BLaER1 treated with 17β-estradiol and CSF1 and Interleukin-3, amounts not matched to agents 10 nM and 100 nM (cell line): ENCODE results near the gene DCAF11.
A peak's percentile ranks its signal among the peaks of the same experiment; 100 is the strongest.

Experiments
- H3K27ac ChIP-seq, 11 experiments: shearing (Covaris generic); formaldehyde crosslinking; 2 replicates each; pipeline ENCODE4 v1.8.1; 2022
- H3K27me3 ChIP-seq, 11 experiments: shearing (Covaris generic); formaldehyde crosslinking; 2 replicates each; pipeline ENCODE4 v1.8.1; 2022
- H3K36me3 ChIP-seq, 11 experiments: shearing (Covaris generic); formaldehyde crosslinking; 2 replicates each; pipeline ENCODE4 v1.8.1; 2022
- H3K4me1 ChIP-seq, 10 experiments: shearing (Covaris generic); formaldehyde crosslinking; 2 replicates each; pipeline ENCODE4 v1.8.1; 2022
- H3K4me2 ChIP-seq, 11 experiments: shearing (Covaris generic); formaldehyde crosslinking; 2 replicates each; pipeline ENCODE4 v1.8.1; 2022
- H3K4me3 ChIP-seq, 10 experiments: shearing (Covaris generic); formaldehyde crosslinking; 2 replicates each; pipeline ENCODE4 v1.8.1; 2022
- H3K9ac ChIP-seq, 11 experiments: shearing (Covaris generic); formaldehyde crosslinking; 2 replicates each; pipeline ENCODE4 v1.8.1; 2022
- H3K9me3 ChIP-seq, 11 experiments: shearing (Covaris generic); formaldehyde crosslinking; replicated peaks in 1 of 11; 2 replicates each; pipeline ENCODE4 v1.8.1; 2022
- H4K20me1 ChIP-seq, 11 experiments: shearing (Covaris generic); formaldehyde crosslinking; 2 replicates each; pipeline ENCODE4 v1.8.1; 2022
- Cebpa-rat ChIP-seq, 11 experiments: shearing (Covaris generic); IDR thresholded peaks; 2 replicates each; pipeline ENCODE4 v1.8.1; 2022

Gene DCAF11

GRCh38 chr14:24157331-24157730 lies 42.8 kb downstream of the DCAF11 start:
- Histone ChIP-seq H4K20me1 (peaks cover 0 to 17% (median 11%) of the 10 kb centered on the region in 11 experiments; a peak in 12 of 22 replicates), H3K4me1 (peaks cover 19 to 42% (median 30%) of the 10 kb centered on the region in 10 experiments), H3K4me2 (no peak overlapping the region), H3K4me3 (no peak overlapping the region), H3K27ac (no peak overlapping the region), H3K9me3 (no peaks in the 10 kb centered on the region), H3K9ac (0 out of 22 replicates have a peak overlapping the region, but pooled peaks of 2 of the 11 experiments have one; percentile 28 to 32), H3K36me3 (peaks cover 74 to 89% (median 83%) of the 10 kb centered on the region in 11 experiments), H3K27me3 (no peaks in the 10 kb centered on the region)
- no peak for TF ChIP-seq Cebpa-rat (IDR thresholded peaks at IDR 0.05)

GRCh38 chr14:24159777-24160498 lies 45.4 kb downstream of the DCAF11 start:
- Histone ChIP-seq H3K4me3 (no peak overlapping the region), H3K27ac (peak overlapping the region in 9 of 11 experiments; percentile 48 to 97 (median 91); a peak in 13 of 22 replicates), H3K4me1 (peaks cover 25 to 55% (median 39%) of the 10 kb centered on the region in 10 experiments), H3K9ac (peak overlapping the region in 5 of 11 experiments; percentile 76 to 94 (median 92); a peak in 6 of 22 replicates), H3K4me2 (peak overlapping the region in 7 of 11 experiments; percentile 74 to 100 (median 98); a peak in 10 of 22 replicates), H3K36me3 (peaks cover 73 to 91% (median 85%) of the 10 kb centered on the region in 11 experiments), H3K27me3 (no peaks in the 10 kb centered on the region), H4K20me1 (peaks cover 0 to 40% (median 12%) of the 10 kb centered on the region in 11 experiments; a peak in 16 of 22 replicates), H3K9me3 (no peaks in the 10 kb centered on the region)
- no peak for TF ChIP-seq Cebpa-rat (IDR thresholded peaks at IDR 0.05)

- no peaks in the 10 kb centered on the region for H3K27me3 ChIP-seq
- peaks cover 25 to 55% (median 34%) of the 10 kb centered on the region in 10 experiments for H3K4me1 ChIP-seq
- peak overlapping the region; percentile 74 to 100 (median 98); a peak in 20 of 22 replicates for H3K4me2 ChIP-seq
- H4K20me1 ChIP-seq, result peaks cover 0 to 46% (median 12%) of the 10 kb centered on the region in 11 experiments; a peak in 16 of 22 replicates
- no peak overlapping the region; a peak in 1 of 20 replicates for H3K4me3 ChIP-seq
- no peaks in the 10 kb centered on the region for H3K9me3 ChIP-seq
- peak overlapping the region; percentile 2 to 94 (median 81); a peak in 15 of 22 replicates for H3K9ac ChIP-seq
- peaks cover 73 to 91% (median 85%) of the 10 kb centered on the region in 11 experiments for H3K36me3 ChIP-seq
- no peak for TF ChIP-seq Cebpa-rat (IDR thresholded peaks at IDR 0.05)
- peak overlapping the region in 9 of 11 experiments; percentile 48 to 97 (median 91); a peak in 19 of 22 replicates for H3K27ac ChIP-seq
These were observed 45.9 kb downstream of the DCAF11 start for GRCh38 chr14:24160499-24160849.

GRCh38 chr14:24160850-24161804 lies 46.5 kb downstream of the DCAF11 start, which contains the start of gene IRF9:
TSS of gene IRF9 (plus strand) at chr14:24161265. CDS start at chr14:24162145, 880 bp downstream.
- Histone ChIP-seq H3K27ac (peak within 1 kb of the TSS; percentile 75 to 97 (median 86)), H3K4me3 (peak within 1 kb of the TSS; percentile 61 to 82 (median 69)), H3K36me3 (peaks cover 73 to 91% (median 85%) of the 10 kb centered on the region in 11 experiments), H3K9me3 (no peaks in the 10 kb centered on the region), H3K9ac (peak within 1 kb of the TSS; percentile 76 to 94 (median 90)), H3K27me3 (no peaks in the 10 kb centered on the region), H4K20me1 (peaks cover 0 to 52% (median 12%) of the 10 kb centered on the region in 11 experiments; a peak in 16 of 22 replicates), H3K4me2 (peak within 1 kb of the TSS; percentile 89 to 100 (median 98)), H3K4me1 (peaks cover 25 to 58% (median 32%) of the 10 kb centered on the region in 10 experiments)
- no peak for TF ChIP-seq Cebpa-rat (IDR thresholded peaks at IDR 0.05)

GRCh38 chr14:24162093-24162492 lies 47.5 kb downstream of the DCAF11 start:
- no peaks in the 10 kb centered on the region for H3K9me3 ChIP-seq
- peaks cover 25 to 67% (median 33%) of the 10 kb centered on the region in 10 experiments for H3K4me1 ChIP-seq
- peak overlapping the region; percentile 61 to 82 (median 69); a peak in 17 of 20 replicates for H3K4me3 ChIP-seq
- H3K27me3 ChIP-seq, result no peaks in the 10 kb centered on the region
- peak overlapping the region; percentile 89 to 100 (median 98) for H3K4me2 ChIP-seq
- H3K36me3 ChIP-seq, result peaks cover 73 to 91% (median 84%) of the 10 kb centered on the region in 11 experiments
- peak overlapping the region in 10 of 11 experiments; percentile 75 to 97 (median 88); a peak in 20 of 22 replicates for H3K27ac ChIP-seq
- TF ChIP-seq Cebpa-rat (IDR thresholded peaks at IDR 0.05), result no peak
- H4K20me1 ChIP-seq, result peaks cover 0 to 52% (median 12%) of the 10 kb centered on the region in 11 experiments; a peak in 15 of 22 replicates
- H3K9ac ChIP-seq, result peak overlapping the region; percentile 76 to 94 (median 90)

- H3K4me2 ChIP-seq, result peak overlapping the region in 2 of 11 experiments; percentile 98 to 100; a peak in 2 of 22 replicates
- peaks cover 61 to 87% (median 75%) of the 10 kb centered on the region in 11 experiments for H3K36me3 ChIP-seq
- H3K9me3 ChIP-seq, result no peaks in the 10 kb centered on the region
- TF ChIP-seq Cebpa-rat (IDR thresholded peaks at IDR 0.05), result no peak
- H3K4me3 ChIP-seq, result no peak overlapping the region
- H4K20me1 ChIP-seq, result peaks cover 0 to 54% (median 12%) of the 10 kb centered on the region in 11 experiments; a peak in 15 of 22 replicates
- H3K4me1 ChIP-seq, result peaks cover 25 to 77% (median 36%) of the 10 kb centered on the region in 10 experiments
- no peak overlapping the region for H3K27ac ChIP-seq
- H3K9ac ChIP-seq, result 0 out of 22 replicates have a peak overlapping the region, but pooled peaks of 2 of the 11 experiments have one; percentile 13 to 91
- H3K27me3 ChIP-seq, result peaks cover 0 to 3% (median 0%) of the 10 kb centered on the region in 11 experiments; a peak in 2 of 22 replicates
These were observed 50.0 kb downstream of the DCAF11 start for GRCh38 chr14:24164518-24164991.

GRCh38 chr14:24165785-24166184 lies 51.2 kb downstream of the DCAF11 start:
- Histone ChIP-seq H3K36me3 (peaks cover 49 to 87% (median 68%) of the 10 kb centered on the region in 11 experiments), H3K4me1 (peaks cover 20 to 74% (median 29%) of the 10 kb centered on the region in 10 experiments), H4K20me1 (peaks cover 0 to 53% (median 4%) of the 10 kb centered on the region in 11 experiments; a peak in 10 of 22 replicates), H3K27ac (no peak overlapping the region), H3K27me3 (peaks cover 0 to 14% (median 4%) of the 10 kb centered on the region in 11 experiments; a peak in 15 of 22 replicates), H3K4me3 (no peak overlapping the region), H3K9me3 (no peaks in the 10 kb centered on the region), H3K9ac (peak overlapping the region in 1 of 11 experiments; percentile 30; a peak in 2 of 22 replicates), H3K4me2 (peak overlapping the region in 2 of 11 experiments; percentile 98 to 100; a peak in 5 of 22 replicates)
- TF ChIP-seq Cebpa-rat (IDR thresholded peaks at IDR 0.05), result no peak
